ENCODE results near the gene MAP4K2.

- TF ChIP-seq CTCF (IDR thresholded peaks at IDR 0.05; ENCODE audit: borderline replicate concordance, extremely low read depth, low read length, poor library complexity, severe bottlenecking), result no peak
- TF ChIP-seq EZH2 (IDR thresholded peaks at IDR 0.05; ENCODE audit: borderline replicate concordance, low read depth, low read length, severe bottlenecking), result no peak
These were observed 31.2 kb upstream of the MAP4K2 start for GRCh38 chr11:64834031-64834722.
